ENCODE data around the gene GSN. TPM values are rescaled to one million over a fixed set of nuclear protein-coding genes. Genes with fewer than 3 reads are reported as not detected.

GSN gene
- total RNA-seq, 1 donor from 2014 or later: 84.7 TPM

DNA sequence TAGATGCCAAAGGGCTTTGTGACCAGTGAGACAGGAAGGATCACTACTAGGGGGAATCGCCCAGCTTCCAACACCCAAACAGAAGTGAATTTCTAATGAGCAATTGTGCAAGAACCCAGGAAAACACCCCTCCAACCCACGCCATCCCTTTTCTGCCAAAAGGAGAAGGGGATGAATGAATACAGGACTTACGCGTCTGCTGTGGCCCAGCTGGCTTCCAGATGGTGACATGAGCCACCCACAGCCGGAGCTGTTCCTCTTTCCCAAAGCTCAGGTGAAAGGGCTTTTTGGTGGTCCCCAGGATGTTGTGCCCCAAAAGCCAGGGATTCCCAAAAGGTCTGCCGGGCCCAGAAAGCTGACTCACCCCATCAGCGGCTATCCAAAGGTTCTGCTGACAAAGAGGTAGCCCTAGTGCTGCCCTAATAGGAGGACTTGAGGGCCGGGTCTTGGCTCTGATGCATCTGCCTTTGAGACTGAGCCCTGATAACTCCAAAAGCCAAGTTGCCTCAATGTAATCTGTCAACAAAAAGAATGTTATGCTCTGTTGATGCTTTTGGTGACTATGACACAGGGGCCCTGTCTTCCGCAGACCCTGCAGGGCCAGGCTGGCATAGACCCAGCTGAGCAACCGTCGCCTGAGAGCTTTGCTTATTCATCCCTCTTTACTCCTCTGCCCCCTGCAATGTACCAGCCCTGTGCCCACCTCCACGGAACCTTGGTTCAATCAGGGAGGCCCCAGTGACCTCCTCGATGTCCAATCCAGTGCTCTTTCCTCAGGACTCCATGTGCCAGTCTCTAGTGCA, 14.5 kb downstream of the GSN start:
- peaks cover 66% of the 10 kb centered on the region for H3K4me1 Mint-ChIP-seq
- peak overlapping the region; percentile 68 for H3K27ac Mint-ChIP-seq (ENCODE audit: unreplicated experiment)
- TF ChIP-seq CTCF (conservative IDR thresholded peaks at IDR 0.05): no peak
- H3K4me3 Mint-ChIP-seq: no peak overlapping the region
- no peak for DNase-seq (ENCODE audit: low read depth, low spot score)
- H3K27me3 Mint-ChIP-seq (ENCODE audit: low read depth): no peaks in the 10 kb centered on the region
- H3K36me3 Mint-ChIP-seq (ENCODE audit: low read depth): no peaks in the 10 kb centered on the region
- no peaks in the 10 kb centered on the region for H3K9me3 Mint-ChIP-seq

GRCh38 chr9:121283080-121283398, 15.1 kb downstream of the GSN start:
- Mint-ChIP-seq H3K4me3 (no peak overlapping the region), H3K27ac (ENCODE audit: unreplicated experiment) (peak overlapping the region; percentile 68), H3K4me1 (peaks cover 67% of the 10 kb centered on the region), H3K9me3 (no peaks in the 10 kb centered on the region), H3K36me3 (ENCODE audit: low read depth) (no peaks in the 10 kb centered on the region), H3K27me3 (ENCODE audit: low read depth) (no peaks in the 10 kb centered on the region)
- DNase-seq (ENCODE audit: low read depth, low spot score): no peak
- no peak for TF ChIP-seq CTCF (conservative IDR thresholded peaks at IDR 0.05)

- no peaks in the 10 kb centered on the region for H3K9me3 Mint-ChIP-seq
- no peak for TF ChIP-seq CTCF (conservative IDR thresholded peaks at IDR 0.05)
- H3K4me1 Mint-ChIP-seq: peaks cover 67% of the 10 kb centered on the region
- H3K27ac Mint-ChIP-seq (ENCODE audit: unreplicated experiment): peak overlapping the region; percentile 96
- no peaks in the 10 kb centered on the region for H3K27me3 Mint-ChIP-seq (ENCODE audit: low read depth)
- H3K36me3 Mint-ChIP-seq (ENCODE audit: low read depth): no peaks in the 10 kb centered on the region
- peak overlapping the region; percentile 12 for H3K4me3 Mint-ChIP-seq
- no peak for DNase-seq (ENCODE audit: low read depth, low spot score)
These were observed 16.1 kb downstream of the GSN start for GRCh38 chr9:121283856-121284732.

- peaks cover 67% of the 10 kb centered on the region for H3K4me1 Mint-ChIP-seq
- H3K27me3 Mint-ChIP-seq (ENCODE audit: low read depth): no peaks in the 10 kb centered on the region
- H3K9me3 Mint-ChIP-seq: no peaks in the 10 kb centered on the region
- peak overlapping the region; percentile 12 for H3K4me3 Mint-ChIP-seq
- peak overlapping the region; percentile 96 for H3K27ac Mint-ChIP-seq (ENCODE audit: unreplicated experiment)
- no peaks in the 10 kb centered on the region for H3K36me3 Mint-ChIP-seq (ENCODE audit: low read depth)
- no peak for DNase-seq (ENCODE audit: low read depth, low spot score)
- TF ChIP-seq CTCF (conservative IDR thresholded peaks at IDR 0.05): no peak
These were observed 16.9 kb downstream of the GSN start for GRCh38 chr9:121284733-121285451.

All from neural crest cell (in vitro differentiated cells).